Measurements from ENCODE around the gene TRIM58.

TRIM58 gene

GRCh38 chr1:247857069-247857984 is at the start of gene TRIM58:
Gene TRIM58, plus strand, starts transcription at chr1:247857187. Its CDS starts 60 bp downstream, at chr1:247857247.
- ChIA-PET POLR2A (ENCODE audit: low non-redundant PET) (interaction anchor here (0.7 kb wide), 2 partner anchors 29 to 738 kb away, joined by 3 read pairs; no protein-coding TSS in a partner anchor), CTCF (interaction anchor here (0.6 to 0.8 kb wide), 6 partner anchors 60 to 1058 kb away, joined by 3 to 4 read pairs (median 4); no protein-coding TSS in a partner anchor)
- DNase-seq (ENCODE audit: low spot score), result peak; percentile 39
- H3K27ac ChIP-seq, result peak within 1 kb of the TSS; percentile 71
- TF ChIP-seq CTCF (conservative IDR thresholded peaks at IDR 0.05; ENCODE audit: low read depth), result peak; percentile 39

- CTCF ChIA-PET, result no interaction called here
- H3K27ac ChIP-seq, result no peak overlapping the region
- POLR2A ChIA-PET (ENCODE audit: low non-redundant PET), result no interaction called here
- no peak for TF ChIP-seq CTCF (conservative IDR thresholded peaks at IDR 0.05; ENCODE audit: low read depth)
- DNase-seq (ENCODE audit: low spot score), result no peak
Measured at GRCh38 chr1:247812637-247813036, 44.4 kb upstream of the TRIM58 start.

GRCh38 chr1:247822060-247822459 is 34.9 kb upstream of the TRIM58 start:
- no peak overlapping the region for H3K27ac ChIP-seq
- no peak for DNase-seq (ENCODE audit: low spot score)
- ChIA-PET CTCF (no interaction called here), POLR2A (ENCODE audit: low non-redundant PET) (no interaction called here)
- TF ChIP-seq CTCF (conservative IDR thresholded peaks at IDR 0.05; ENCODE audit: low read depth), result no peak

GRCh38 chr1:247824023-247824422 is 33.0 kb upstream of the TRIM58 start, which contains the start of gene OR14A16:
Gene OR14A16, minus strand, starts transcription at chr1:247824119. Its CDS starts 8,390 bp downstream, at chr1:247815729.
- ChIA-PET POLR2A (ENCODE audit: low non-redundant PET) (no interaction called here), CTCF (no interaction called here)
- no peak for TF ChIP-seq CTCF (conservative IDR thresholded peaks at IDR 0.05; ENCODE audit: low read depth)
- no peak within 1 kb of the TSS for H3K27ac ChIP-seq
- no peak for DNase-seq (ENCODE audit: low spot score)

- H3K27ac ChIP-seq, result no peak overlapping the region
- CTCF ChIA-PET, result no interaction called here
- DNase-seq (ENCODE audit: low spot score), result no peak
- TF ChIP-seq CTCF (conservative IDR thresholded peaks at IDR 0.05; ENCODE audit: low read depth), result no peak
- POLR2A ChIA-PET (ENCODE audit: low non-redundant PET), result no interaction called here
Measured at GRCh38 chr1:247825362-247825761, 31.6 kb upstream of the TRIM58 start.

GRCh38 chr1:247829656-247830055 is 27.3 kb upstream of the TRIM58 start:
- CTCF ChIA-PET, result no interaction called here
- H3K27ac ChIP-seq, result no peak overlapping the region
- no peak for TF ChIP-seq CTCF (conservative IDR thresholded peaks at IDR 0.05; ENCODE audit: low read depth)
- POLR2A ChIA-PET (ENCODE audit: low non-redundant PET), result no interaction called here
- no peak for DNase-seq (ENCODE audit: low spot score)
